ENCODE results near the gene COL9A1.

DNA sequence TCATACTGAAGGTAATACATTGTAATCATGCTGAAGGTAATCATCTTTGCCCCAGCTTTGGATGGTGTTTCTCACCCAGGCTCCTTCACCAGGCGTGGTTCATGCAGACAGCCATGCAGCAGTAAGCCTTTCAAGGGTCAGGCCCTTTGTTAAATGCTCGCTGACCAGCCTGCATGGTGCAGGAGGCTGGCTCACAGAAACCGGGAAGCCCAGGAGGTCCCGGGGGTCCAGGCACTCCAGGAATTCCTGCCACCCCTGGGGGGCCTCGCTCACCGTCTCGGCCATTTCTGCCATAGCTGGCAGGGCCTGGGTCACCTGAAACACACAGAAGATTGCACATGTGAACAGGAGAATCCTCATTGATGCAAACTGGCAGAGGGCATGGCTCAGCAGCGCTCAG, 86.1 kb downstream of the COL9A1 start:
- TF ChIP-seq CTCF (IDR thresholded peaks at IDR 0.05), result no peak
- no peak for TF ChIP-seq YY1 (IDR thresholded peaks at IDR 0.05; ENCODE audit: low read depth)
- no peak for TF ChIP-seq CHD2 (IDR thresholded peaks at IDR 0.05; ENCODE audit: low read length, partially characterized antibody)
- TF ChIP-seq, protein P1, sequence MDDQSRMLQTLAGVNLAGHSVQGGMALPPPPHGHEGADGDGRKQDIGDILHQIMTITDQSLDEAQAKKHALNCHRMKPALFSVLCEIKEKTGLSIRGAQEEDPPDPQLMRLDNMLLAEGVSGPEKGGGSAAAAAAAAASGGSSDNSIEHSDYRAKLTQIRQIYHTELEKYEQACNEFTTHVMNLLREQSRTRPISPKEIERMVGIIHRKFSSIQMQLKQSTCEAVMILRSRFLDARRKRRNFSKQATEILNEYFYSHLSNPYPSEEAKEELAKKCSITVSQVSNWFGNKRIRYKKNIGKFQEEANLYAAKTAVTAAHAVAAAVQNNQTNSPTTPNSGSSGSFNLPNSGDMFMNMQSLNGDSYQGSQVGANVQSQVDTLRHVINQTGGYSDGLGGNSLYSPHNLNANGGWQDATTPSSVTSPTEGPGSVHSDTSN (IDR thresholded peaks at IDR 0.05), result no peak
- TF ChIP-seq TAF1 (IDR thresholded peaks at IDR 0.05; ENCODE audit: borderline replicate concordance, low read depth, low read length), result no peak
- no peak for TF ChIP-seq FOXM1 (IDR thresholded peaks at IDR 0.05; ENCODE audit: low read depth)
- TF ChIP-seq POLR2AphosphoS5 (IDR thresholded peaks at IDR 0.05; ENCODE audit: low read depth, low read length), result no peak
- no peak for TF ChIP-seq EZH2phosphoT487 (IDR thresholded peaks at IDR 0.05; ENCODE audit: borderline replicate concordance, low read depth)
- TF ChIP-seq, protein P2, sequence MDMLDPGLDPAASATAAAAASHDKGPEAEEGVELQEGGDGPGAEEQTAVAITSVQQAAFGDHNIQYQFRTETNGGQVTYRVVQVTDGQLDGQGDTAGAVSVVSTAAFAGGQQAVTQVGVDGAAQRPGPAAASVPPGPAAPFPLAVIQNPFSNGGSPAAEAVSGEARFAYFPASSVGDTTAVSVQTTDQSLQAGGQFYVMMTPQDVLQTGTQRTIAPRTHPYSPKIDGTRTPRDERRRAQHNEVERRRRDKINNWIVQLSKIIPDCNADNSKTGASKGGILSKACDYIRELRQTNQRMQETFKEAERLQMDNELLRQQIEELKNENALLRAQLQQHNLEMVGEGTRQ (IDR thresholded peaks at IDR 0.05; ENCODE audit: borderline replicate concordance, low read depth, low read length), result no peak
